Measurements from ENCODE around the gene SSTR3. TPM values are rescaled to one million over a fixed set of nuclear protein-coding genes. Genes with fewer than 3 reads are reported as not detected.
"Not testable (repeated sequence)": the region's sequence is repeated elsewhere in the genome, so short reads cannot be mapped to it uniquely, and the experiment has no call there.

SSTR3 gene
- total RNA-seq, 1 experiment from 2014 or later: not detected

GRCh38 chr22:37254209-37254866 is 42.1 kb upstream of the SSTR3 start:
- DNase-seq (ENCODE audit: low spot score): peak; percentile 33
- POLR2A ChIA-PET (ENCODE audit: low non-redundant PET): no interaction called here
- Histone ChIP-seq H3K27ac (ENCODE audit: low read depth, low read length, poor library complexity, severe bottlenecking) (no peak overlapping the region), H3K4me3 (ENCODE audit: low read depth, low read length, poor library complexity, severe bottlenecking) (no peak overlapping the region), H3K9me3 (ENCODE audit: low read depth, low read length, poor library complexity, severe bottlenecking) (no peaks in the 10 kb centered on the region), H3K27me3 (replicated peaks; ENCODE audit: insufficient read depth, low read depth, low read length, poor library complexity) (no peaks in the 10 kb centered on the region), H3K36me3 (ENCODE audit: insufficient read depth, low read length, poor library complexity, severe bottlenecking) (no peaks in the 10 kb centered on the region), H3K4me1 (ENCODE audit: insufficient read depth, low read length, poor library complexity, severe bottlenecking) (peaks cover 6% of the 10 kb centered on the region)
- CTCF ChIA-PET: interaction anchor here (0.5 kb wide), 1 partner anchor 1500 kb away, joined by 4 read pairs; no protein-coding TSS in a partner anchor
- intact Hi-C loops (cut with micrococcal nuclease; ENCODE audit: unreplicated experiment): no loop called here
- BruUV-seq (replicated peaks): no TSS peak
- no peak for TF ChIP-seq EZH2 (IDR thresholded peaks at IDR 0.05; ENCODE audit: borderline replicate concordance, low read depth, low read length, poor library complexity, severe bottlenecking)

DNA sequence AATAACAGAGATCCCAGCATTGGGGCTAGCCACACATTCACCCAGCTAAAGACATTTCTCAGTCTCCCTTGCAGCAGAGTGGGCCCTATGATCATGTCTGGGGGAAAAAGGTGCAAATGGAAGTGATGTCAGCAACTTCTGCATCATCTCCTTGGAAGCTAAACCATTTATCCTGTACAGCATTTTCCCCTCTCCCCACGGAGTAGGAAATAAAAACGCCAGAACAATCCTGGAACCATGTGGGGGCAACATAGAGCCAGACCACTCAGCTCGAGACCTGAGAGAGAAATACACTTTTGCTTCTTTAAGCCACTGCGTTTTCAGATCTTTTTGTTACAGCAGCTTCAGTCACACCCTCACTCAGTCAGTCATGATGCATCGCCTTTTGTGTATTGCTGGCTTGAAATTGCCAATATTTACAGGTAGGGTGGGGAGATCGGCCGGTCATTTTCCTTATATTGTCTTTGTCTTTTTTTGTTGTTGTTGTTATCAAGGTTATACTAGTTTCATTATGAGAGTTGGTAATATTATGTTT is 40.9 kb upstream of the SSTR3 start:
- BruUV-seq (replicated peaks): no TSS peak
- Histone ChIP-seq H3K4me3 (ENCODE audit: low read depth, low read length, poor library complexity, severe bottlenecking) (no peak overlapping the region), H3K27me3 (replicated peaks; ENCODE audit: insufficient read depth, low read depth, low read length, poor library complexity) (no peaks in the 10 kb centered on the region), H3K9me3 (ENCODE audit: low read depth, low read length, poor library complexity, severe bottlenecking) (no peaks in the 10 kb centered on the region), H3K36me3 (ENCODE audit: insufficient read depth, low read length, poor library complexity, severe bottlenecking) (no peaks in the 10 kb centered on the region), H3K27ac (ENCODE audit: low read depth, low read length, poor library complexity, severe bottlenecking) (no peak overlapping the region), H3K4me1 (ENCODE audit: insufficient read depth, low read length, poor library complexity, severe bottlenecking) (no peaks in the 10 kb centered on the region)
- no peak for TF ChIP-seq EZH2 (IDR thresholded peaks at IDR 0.05; ENCODE audit: borderline replicate concordance, low read depth, low read length, poor library complexity, severe bottlenecking)
- TF ChIP-seq, protein P1, sequence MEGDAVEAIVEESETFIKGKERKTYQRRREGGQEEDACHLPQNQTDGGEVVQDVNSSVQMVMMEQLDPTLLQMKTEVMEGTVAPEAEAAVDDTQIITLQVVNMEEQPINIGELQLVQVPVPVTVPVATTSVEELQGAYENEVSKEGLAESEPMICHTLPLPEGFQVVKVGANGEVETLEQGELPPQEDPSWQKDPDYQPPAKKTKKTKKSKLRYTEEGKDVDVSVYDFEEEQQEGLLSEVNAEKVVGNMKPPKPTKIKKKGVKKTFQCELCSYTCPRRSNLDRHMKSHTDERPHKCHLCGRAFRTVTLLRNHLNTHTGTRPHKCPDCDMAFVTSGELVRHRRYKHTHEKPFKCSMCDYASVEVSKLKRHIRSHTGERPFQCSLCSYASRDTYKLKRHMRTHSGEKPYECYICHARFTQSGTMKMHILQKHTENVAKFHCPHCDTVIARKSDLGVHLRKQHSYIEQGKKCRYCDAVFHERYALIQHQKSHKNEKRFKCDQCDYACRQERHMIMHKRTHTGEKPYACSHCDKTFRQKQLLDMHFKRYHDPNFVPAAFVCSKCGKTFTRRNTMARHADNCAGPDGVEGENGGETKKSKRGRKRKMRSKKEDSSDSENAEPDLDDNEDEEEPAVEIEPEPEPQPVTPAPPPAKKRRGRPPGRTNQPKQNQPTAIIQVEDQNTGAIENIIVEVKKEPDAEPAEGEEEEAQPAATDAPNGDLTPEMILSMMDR (conservative IDR thresholded peaks at IDR 0.05; ENCODE audit: low read depth, low read length): peak; percentile 32
- peak; percentile 31 for DNase-seq (ENCODE audit: low spot score)
- ChIA-PET POLR2A (ENCODE audit: low non-redundant PET) (no interaction called here), CTCF (no interaction called here)
- intact Hi-C loops (cut with micrococcal nuclease; ENCODE audit: unreplicated experiment): no loop called here

DNA sequence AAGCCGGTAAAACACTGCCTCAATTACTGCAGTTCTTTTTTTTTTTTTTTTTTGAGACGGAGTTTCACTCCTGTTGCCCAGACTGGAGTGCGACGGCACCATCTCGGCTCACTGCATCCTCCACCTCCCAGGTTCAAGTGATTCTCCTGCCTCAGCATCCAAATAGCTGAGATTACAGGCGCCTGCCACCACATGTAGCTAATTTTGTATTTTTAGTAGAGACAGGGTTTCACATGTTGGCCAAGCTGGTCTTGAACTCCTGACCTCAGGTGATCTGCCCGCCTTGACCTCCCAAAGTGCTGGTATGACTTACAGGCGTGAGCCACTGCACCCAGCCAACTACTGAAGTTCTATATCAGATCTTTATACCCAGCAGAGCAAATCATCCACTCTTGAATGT is 39.6 kb upstream of the SSTR3 start:
- H3K36me3 ChIP-seq (ENCODE audit: insufficient read depth, low read length, poor library complexity, severe bottlenecking); CTCF ChIA-PET; POLR2A ChIA-PET (ENCODE audit: low non-redundant PET): not testable (repeated sequence)

GRCh38 chr22:37249986-37250385 is 37.7 kb upstream of the SSTR3 start:
- H3K9me3 ChIP-seq (ENCODE audit: low read depth, low read length, poor library complexity, severe bottlenecking): no peaks in the 10 kb centered on the region
- ChIA-PET POLR2A (ENCODE audit: low non-redundant PET) (no interaction called here), CTCF (no interaction called here)
- no peak overlapping the region for H3K4me3 ChIP-seq (ENCODE audit: low read depth, low read length, poor library complexity, severe bottlenecking)
- intact Hi-C loops (cut with micrococcal nuclease; ENCODE audit: unreplicated experiment): no loop called here
- H3K27ac ChIP-seq (ENCODE audit: low read depth, low read length, poor library complexity, severe bottlenecking): no peak overlapping the region
- H3K27me3 ChIP-seq (replicated peaks; ENCODE audit: insufficient read depth, low read depth, low read length, poor library complexity): no peaks in the 10 kb centered on the region
- no peaks in the 10 kb centered on the region for H3K4me1 ChIP-seq (ENCODE audit: insufficient read depth, low read length, poor library complexity, severe bottlenecking)
- no peak for DNase-seq (ENCODE audit: low spot score)
- no peaks in the 10 kb centered on the region for H3K36me3 ChIP-seq (ENCODE audit: insufficient read depth, low read length, poor library complexity, severe bottlenecking)
- BruUV-seq (replicated peaks): no TSS peak
- TF ChIP-seq, protein P1 (conservative IDR thresholded peaks at IDR 0.05; ENCODE audit: low read depth, low read length): no peak
- no peak for TF ChIP-seq EZH2 (IDR thresholded peaks at IDR 0.05; ENCODE audit: borderline replicate concordance, low read depth, low read length, poor library complexity, severe bottlenecking)

More for the DNA sequence above, 39.6 kb upstream of the SSTR3 start:
- H3K27ac ChIP-seq (ENCODE audit: low read depth, low read length, poor library complexity, severe bottlenecking); DNase-seq (ENCODE audit: low spot score); H3K4me3 ChIP-seq (ENCODE audit: low read depth, low read length, poor library complexity, severe bottlenecking); H3K9me3 ChIP-seq (ENCODE audit: low read depth, low read length, poor library complexity, severe bottlenecking); H3K27me3 ChIP-seq (replicated peaks; ENCODE audit: insufficient read depth, low read depth, low read length, poor library complexity); intact Hi-C loops (cut with micrococcal nuclease; ENCODE audit: unreplicated experiment); BruUV-seq (replicated peaks); H3K4me1 ChIP-seq (ENCODE audit: insufficient read depth, low read length, poor library complexity, severe bottlenecking): not testable (repeated sequence)
